H1 (cell line): ENCODE data around the gene USP1. TPM values are rescaled to one million over a fixed set of nuclear protein-coding genes. Genes with fewer than 3 reads are reported as not detected.

Source experiments
- CTCF ChIA-PET: fragments of 300-600 bp; sonication (Branson Sonifier 250); formaldehyde crosslinking; loops from one replicate; lab custom pipeline; 2021; ENCODE audit not compliant: partially characterized antibody; lab: Charles Lee
- POLR2A ChIA-PET: fragments of 300-600 bp; sonication (Branson Sonifier 250); formaldehyde crosslinking; loops from one replicate; lab custom pipeline; 2021; ENCODE audit warnings: inconsistent platforms; ENCODE audit not compliant: partially characterized antibody; lab: Charles Lee
- DNase-seq, 2 experiments: peaks; one replicate each; pipeline versions ENCODE4 v3.0.0 to v3.0.0-alpha.2; 2010 to 2022; ENCODE audit warnings: low spot score in 2 of 2, low read depth in 1 of 2, mixed read lengths in 1 of 2
- FAIRE-seq: peaks from 2 replicates; lab custom pipeline; 2011; peaks lifted over from hg19 to GRCh38; lab: Jason Lieb, UNC
- H2AFZ ChIP-seq: 2 replicates; pipeline ENCODE4 v1.8.1; 2012; ENCODE audit warnings: low read length, inconsistent platforms
- H2AK5ac ChIP-seq: 2 replicates; pipeline ENCODE4 v1.6.1; 2013; ENCODE audit warnings: low read depth, low read length
- H2BK120ac ChIP-seq: replicated peaks from 2 replicates; pipeline ENCODE3; 2013; ENCODE audit warnings: low read depth, low read length, inconsistent platforms
- H2BK12ac ChIP-seq: 2 replicates; pipeline ENCODE4 v1.6.1; 2013; ENCODE audit warnings: low read depth, low read length
- H2BK15ac ChIP-seq: 2 replicates; pipeline ENCODE4 v1.6.1; 2013; ENCODE audit warnings: low read length
- H2BK20ac ChIP-seq: 2 replicates; pipeline ENCODE4 v1.6.1; 2013; ENCODE audit warnings: low read length
- H2BK5ac ChIP-seq: 2 replicates; pipeline ENCODE4 v1.6.1; 2013; ENCODE audit warnings: low read depth, low read length
- H3K14ac ChIP-seq: 2 replicates; pipeline ENCODE4 v1.6.1; 2013; ENCODE audit warnings: inconsistent platforms; ENCODE audit not compliant: insufficient read length
- H3K18ac ChIP-seq: 2 replicates; pipeline ENCODE4 v1.6.1; 2013; ENCODE audit warnings: low read length; ENCODE audit errors: extremely low read depth
- H3K23ac ChIP-seq: 2 replicates; pipeline ENCODE4 v1.6.1; 2013; ENCODE audit warnings: inconsistent platforms; ENCODE audit not compliant: insufficient read length
- H3K23me2 ChIP-seq: 2 replicates; pipeline ENCODE4 v1.6.1; 2013; ENCODE audit warnings: low read depth, low read length
- H3K27ac ChIP-seq: 2 replicates; pipeline ENCODE4 v1.6.1; 2011; ENCODE audit warnings: low read depth, low read length, inconsistent platforms
- H3K27me3 ChIP-seq, 4 experiments: replicated peaks in 1 of 4; 1 replicate in 1 of 4; 2 replicates in 3 of 4; pipeline versions ENCODE4 v1.6.1 to v1.8.1; 2011 to 2013; ENCODE audit warnings: low read length in 3 of 4, mild to moderate bottlenecking in 3 of 4, inconsistent platforms in 2 of 4, mixed read lengths in 2 of 4, moderate library complexity in 1 of 4; ENCODE audit not compliant: control insufficient read depth in 3 of 4, insufficient read depth in 3 of 4; ENCODE audit errors: extremely low read depth in 1 of 4
- H3K36me3 ChIP-seq, 4 experiments: 2 replicates each; pipeline versions ENCODE4 v1.6.1 to v1.8.1; 2011 to 2013; ENCODE audit warnings: mild to moderate bottlenecking in 4 of 4, low read length in 3 of 4, moderate library complexity in 2 of 4, control low read depth in 1 of 4, inconsistent platforms in 1 of 4; ENCODE audit not compliant: insufficient read depth in 4 of 4, control insufficient read depth in 2 of 4
- H3K4ac ChIP-seq: replicated peaks from 2 replicates; pipeline ENCODE3; 2013; ENCODE audit warnings: low read length, low read depth, mixed read lengths, inconsistent platforms; ENCODE audit not compliant: insufficient read length
- H3K4me1 ChIP-seq, 4 experiments: replicated peaks in 1 of 4; 1 replicate in 1 of 4; 2 replicates in 3 of 4; pipeline versions ENCODE4 v1.6.1 to v1.8.1; 2011 to 2013; ENCODE audit warnings: low read length in 3 of 4, inconsistent platforms in 2 of 4, mixed read lengths in 1 of 4; ENCODE audit not compliant: insufficient read depth in 4 of 4, control insufficient read depth in 3 of 4
- H3K4me2 ChIP-seq, 2 experiments: 2 replicates each; pipeline versions ENCODE4 v1.6.1 to v1.8.1; 2011 to 2013; ENCODE audit warnings: low read depth in 2 of 2, low read length in 2 of 2, control low read depth in 1 of 2, inconsistent platforms in 1 of 2, mild to moderate bottlenecking in 1 of 2; ENCODE audit not compliant: insufficient read depth in 1 of 2
- H3K4me3 ChIP-seq, 4 experiments: fragments of 200-600, 300-600 bp in 1 of 4; sonication (generic), shearing (Covaris generic), sonication (Bioruptor Twin) in 1 of 4; 2 replicates each; pipeline versions ENCODE4 v1.5.1 to v1.8.1; 2011 to 2016; ENCODE audit warnings: low read length in 4 of 4, low read depth in 3 of 4, control low read depth in 2 of 4, inconsistent platforms in 2 of 4, mild to moderate bottlenecking in 2 of 4, mixed read lengths in 1 of 4, moderate library complexity in 1 of 4; ENCODE audit not compliant: insufficient read depth in 2 of 4; ENCODE audit errors: extremely low read depth in 1 of 4
- H3K56ac ChIP-seq: replicated peaks from 2 replicates; pipeline ENCODE3; 2013; ENCODE audit warnings: low read depth, mild to moderate bottlenecking, mixed read lengths, low read length, inconsistent platforms; ENCODE audit not compliant: insufficient read length
- H3K79me1 ChIP-seq: 2 replicates; pipeline ENCODE4 v1.6.1; 2013; ENCODE audit warnings: low read depth, low read length, control low read depth
- H3K79me2 ChIP-seq, 2 experiments: 2 replicates each; pipeline versions ENCODE4 v1.6.1 to v1.8.1; 2012 to 2013; ENCODE audit warnings: low read length in 2 of 2, mild to moderate bottlenecking in 2 of 2, inconsistent platforms in 1 of 2; ENCODE audit not compliant: insufficient read depth in 2 of 2, control insufficient read depth in 1 of 2
- H3K9ac ChIP-seq, 4 experiments: replicated peaks in 1 of 4; 1 replicate in 1 of 4; 2 replicates in 3 of 4; pipeline versions ENCODE4 v1.6.1 to v1.8.1; 2011 to 2013; ENCODE audit warnings: low read depth in 3 of 4, low read length in 3 of 4, control low read depth in 2 of 4, mild to moderate bottlenecking in 2 of 4, moderate library complexity in 2 of 4, inconsistent platforms in 1 of 4; ENCODE audit errors: extremely low read depth in 1 of 4
- H3K9me3 ChIP-seq, 2 experiments: 2 replicates each; pipeline versions ENCODE4 v1.6.1 to v1.8.1; 2012 to 2013; ENCODE audit warnings: mild to moderate bottlenecking in 2 of 2, moderate library complexity in 2 of 2, control low read depth in 1 of 2, inconsistent platforms in 1 of 2, low read depth in 1 of 2, low read length in 1 of 2, mixed read lengths in 1 of 2; ENCODE audit not compliant: insufficient read depth in 2 of 2
- H4K20me1 ChIP-seq, 2 experiments: replicated peaks in 1 of 2; 2 replicates each; pipeline versions ENCODE3 to v1.8.1; 2011 to 2013; ENCODE audit warnings: inconsistent platforms in 2 of 2, low read length in 2 of 2, mild to moderate bottlenecking in 1 of 2; ENCODE audit not compliant: insufficient read depth in 2 of 2, control insufficient read depth in 1 of 2
- H4K5ac ChIP-seq: 2 replicates; pipeline ENCODE4 v1.6.1; 2013; ENCODE audit warnings: low read length, low read depth, mixed read lengths, inconsistent platforms; ENCODE audit not compliant: insufficient read length
- H4K8ac ChIP-seq: 2 replicates; pipeline ENCODE4 v1.8.0; 2013; ENCODE audit warnings: mild to moderate bottlenecking, moderate library complexity, low read length, inconsistent platforms; ENCODE audit not compliant: insufficient read depth; ENCODE audit errors: extremely low read depth
- H4K91ac ChIP-seq: replicated peaks from 2 replicates; pipeline ENCODE3; 2013; ENCODE audit warnings: low read length, mixed read lengths, inconsistent platforms; ENCODE audit not compliant: insufficient read length
- CREB1 ChIP-seq: IDR thresholded peaks from 2 replicates; pipeline ENCODE4 v1.6.1; 2012; ENCODE audit warnings: inconsistent platforms
- RAD21 ChIP-seq, 2 experiments: IDR thresholded peaks in 1 of 2; conservative IDR thresholded peaks in 1 of 2; 2 replicates each; pipeline ENCODE4 v1.6.1; 2011; ENCODE audit warnings: low read depth in 2 of 2, low read length in 2 of 2, improper control_type of control experiment in 1 of 2, inconsistent platforms in 1 of 2, mild to moderate bottlenecking in 1 of 2, moderate library complexity in 1 of 2
- SP2 ChIP-seq: IDR thresholded peaks from 2 replicates; pipeline ENCODE4 v1.6.1; 2012; ENCODE audit warnings: mild to moderate bottlenecking, low read length, inconsistent platforms
- WGBS, 2 experiments: shearing (Covaris generic) in 1 of 2; methylation state at CpG; one replicate each; pipeline versions ENCODE4 v1.1.6 to v1.1.7; 2013 to 2015; ENCODE audit warnings: low lambda C conversion rate in 2 of 2, mixed read lengths in 2 of 2, inconsistent platforms in 1 of 2, low coverage in 1 of 2, missing lambda C conversion rate in 1 of 2; ENCODE audit not compliant: insufficient replicate concordance in 2 of 2, insufficient coverage in 1 of 2, insufficient read length in 1 of 2; ENCODE audit errors: extremely low coverage in 1 of 2, missing lambda C conversion rate in 1 of 2; 5-methylcytosine and 5-hydroxymethylcytosine counted together
- polyA plus RNA-seq, 7 experiments: library from polyadenylated mRNA; depleted of rRNA in 3 of 7; stranded (reverse) in 5 of 7; unstranded in 2 of 7; fragments of >200 nt in 5 of 7; fragments of 200-250 nt in 2 of 7; gene quantifications; 1 replicate in 5 of 7; 2 replicates in 1 of 7; 4 replicates in 1 of 7; pipeline versions ENCODE4 v1.2.1 to v1.2.3, GENCODE V29; 2011 to 2013; ENCODE audit warnings: missing spikeins in 2 of 7, mixed read lengths in 2 of 7
- total RNA-seq: library from RNA; stranded (reverse); fragmentation: NEBNext Ultra II Directional; extraction: Animal tissue kit (Norgen Biotek cat#: 25700); gene quantifications from 2 replicates; pipeline ENCODE4 v1.2.1, GENCODE V29; 2021
- TF ChIP-seq, protein P1 (sequence below), 3 experiments: IDR thresholded peaks; 1 replicate in 2 of 3; 2 replicates in 1 of 3; pipeline versions ENCODE4 v1.5.1 to v1.6.1; 2011; ENCODE audit warnings: low read length in 3 of 3, mild to moderate bottlenecking in 3 of 3, inconsistent platforms in 2 of 3, low read depth in 1 of 3, moderate library complexity in 1 of 3; ENCODE audit not compliant: insufficient read depth in 1 of 3; ENCODE audit errors: control extremely low read depth in 1 of 3

The USP1 gene
- total and polyA plus RNA-seq, 2 of the 8 experiments (the other 6 are each of a cell fraction or from before 2014, with no cell fraction given): 9.1 to 49.6 TPM

DNA sequence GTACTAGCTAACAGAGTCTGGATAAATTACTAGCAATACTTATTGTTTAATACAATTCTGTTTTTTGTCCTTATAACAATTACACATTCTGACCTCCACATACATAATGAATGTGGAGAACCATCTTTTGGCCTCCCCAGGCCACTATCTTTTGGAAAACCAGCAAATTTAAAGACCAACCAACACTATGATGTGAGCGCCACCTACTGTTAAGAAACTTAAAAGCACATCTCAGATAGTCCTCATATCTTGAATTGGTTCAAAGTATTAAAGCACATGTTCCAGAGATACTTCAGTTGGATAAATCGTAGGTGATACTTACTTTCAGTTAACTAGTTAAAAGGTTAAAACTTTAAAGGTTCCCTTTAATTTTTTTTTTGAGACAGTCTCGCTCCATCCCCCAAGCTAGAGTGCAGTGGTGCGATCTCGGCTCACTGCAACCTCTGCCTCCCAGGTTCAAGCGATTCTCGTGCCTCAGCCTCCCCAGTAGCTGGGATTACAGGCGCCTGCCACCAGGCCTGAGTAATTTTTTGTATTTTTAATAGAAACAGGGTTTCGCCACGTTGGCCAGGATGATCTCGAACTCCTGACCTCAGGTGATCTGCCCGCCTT, 29.3 kb upstream of the USP1 start:
- POLR2A ChIA-PET: interaction anchor here (0.7 to 2.0 kb wide), 5 partner anchors 16 to 232 kb away, joined by 3 to 7 read pairs (median 3); no protein-coding TSS in a partner anchor
- no peak for DNase-seq

More for the DNA sequence above, 29.3 kb upstream of the USP1 start:
- Histone ChIP-seq H2BK20ac (no peak overlapping the region), H3K4me2 (no peak overlapping the region), H3K4ac (no peak overlapping the region), H4K91ac (no peak overlapping the region), H2BK12ac (no peak overlapping the region), H3K79me2 (no peaks in the 10 kb centered on the region), H3K14ac (no peak overlapping the region), H3K23ac (no peak overlapping the region), H3K27me3 (peaks cover 0 to 3% (median 0%) of the 10 kb centered on the region in 4 experiments; a peak in 1 of 7 replicates), H3K23me2 (no peaks in the 10 kb centered on the region; the same call in 1 of the 2 replicates), H3K56ac (no peak overlapping the region), H3K4me3 (no peak overlapping the region), H3K36me3 (no peaks in the 10 kb centered on the region), H3K9ac (no peak overlapping the region), H3K9me3 (no peaks in the 10 kb centered on the region), H4K20me1 (no peaks in the 10 kb centered on the region), H2BK120ac (no peak overlapping the region), H3K18ac (no peak overlapping the region), H2BK5ac (no peak overlapping the region), H2AK5ac (no peak overlapping the region), H4K8ac (no peak overlapping the region), H4K5ac (no peak overlapping the region), H3K27ac (no peak overlapping the region), H3K4me1 (peaks cover 0 to 5% (median 2%) of the 10 kb centered on the region in 4 experiments; a peak in 4 of 7 replicates), H2BK15ac (no peak overlapping the region), H3K79me1 (no peaks in the 10 kb centered on the region), H2AFZ (no peak overlapping the region)
- 69% methylated on average over 12 of the region's 12 CpGs; no CpG with 5 or more reads in 1 of the 2 experiments for WGBS, 2 experiments
- TF ChIP-seq, protein P1, sequence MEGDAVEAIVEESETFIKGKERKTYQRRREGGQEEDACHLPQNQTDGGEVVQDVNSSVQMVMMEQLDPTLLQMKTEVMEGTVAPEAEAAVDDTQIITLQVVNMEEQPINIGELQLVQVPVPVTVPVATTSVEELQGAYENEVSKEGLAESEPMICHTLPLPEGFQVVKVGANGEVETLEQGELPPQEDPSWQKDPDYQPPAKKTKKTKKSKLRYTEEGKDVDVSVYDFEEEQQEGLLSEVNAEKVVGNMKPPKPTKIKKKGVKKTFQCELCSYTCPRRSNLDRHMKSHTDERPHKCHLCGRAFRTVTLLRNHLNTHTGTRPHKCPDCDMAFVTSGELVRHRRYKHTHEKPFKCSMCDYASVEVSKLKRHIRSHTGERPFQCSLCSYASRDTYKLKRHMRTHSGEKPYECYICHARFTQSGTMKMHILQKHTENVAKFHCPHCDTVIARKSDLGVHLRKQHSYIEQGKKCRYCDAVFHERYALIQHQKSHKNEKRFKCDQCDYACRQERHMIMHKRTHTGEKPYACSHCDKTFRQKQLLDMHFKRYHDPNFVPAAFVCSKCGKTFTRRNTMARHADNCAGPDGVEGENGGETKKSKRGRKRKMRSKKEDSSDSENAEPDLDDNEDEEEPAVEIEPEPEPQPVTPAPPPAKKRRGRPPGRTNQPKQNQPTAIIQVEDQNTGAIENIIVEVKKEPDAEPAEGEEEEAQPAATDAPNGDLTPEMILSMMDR (IDR thresholded peaks at IDR 0.05; ENCODE audit: control extremely low read depth in 1 of 3, insufficient read depth in 1 of 3, low read depth in 1 of 3, low read length in 3 of 3): peak in 2 of 3 experiments; percentile 63 to 74; a peak in 3 of 4 replicates
- TF ChIP-seq SP2 (no peak), RAD21 (IDR thresholded peaks at IDR 0.05 in 1 of 2, conservative IDR thresholded peaks at IDR 0.05 in 1 of 2; ENCODE audit: low read depth in 2 of 2, low read length in 2 of 2) (peak; percentile 91 to 93), CREB1 (no peak)
- CTCF ChIA-PET: interaction anchor here (0.6 to 15.5 kb wide), 25 partner anchors 15 to 325 kb away, joined by 3 to 191 read pairs (median 4); no protein-coding TSS in a partner anchor
- FAIRE-seq: peak; percentile 91
